Transverse colon (tissue), 4 donors: Measurements from ENCODE around the gene FNIP2. TPM values are rescaled to one million over a fixed set of nuclear protein-coding genes. Genes with fewer than 3 reads are reported as not detected.
"Not testable (repeated sequence)": the region's sequence is repeated elsewhere in the genome, so short reads cannot be mapped to it uniquely, and the experiment has no call there.

Experiments used
- DNase-seq: peaks from one replicate; pipeline ENCODE4 v3.0.0-alpha.2; 2019
- H3K27ac ChIP-seq, 4 donors: fragments of 200-600 bp; sonication (generic); 2 replicates each; pipeline ENCODE4 v1.5.1; 2016 to 2018; ENCODE audit warnings: inconsistent platforms in 4 of 4
- H3K27me3 ChIP-seq: fragments of 200-600 bp; sonication (generic); 2 replicates; pipeline ENCODE4 v1.5.1; 2017; ENCODE audit warnings: inconsistent platforms
- H3K36me3 ChIP-seq, 4 donors: fragments of 200-600 bp; sonication (generic); 2 replicates each; pipeline ENCODE4 v1.5.1; 2017 to 2019; ENCODE audit warnings: inconsistent platforms in 4 of 4
- H3K4me1 ChIP-seq, 4 donors: fragments of 200-600 bp; sonication (generic); 2 replicates each; pipeline ENCODE4 v1.5.1; 2017 to 2020; ENCODE audit warnings: inconsistent platforms in 4 of 4
- H3K4me3 ChIP-seq, 4 donors: fragments of 200-600 bp; sonication (generic); 1 replicate in 1 of 4; 2 replicates in 3 of 4; pipeline versions ENCODE4 v1.5.1 to v1.6.1; 2017 to 2019; ENCODE audit warnings: inconsistent platforms in 4 of 4
- H3K9me3 ChIP-seq, 2 donors: fragments of 200-600 bp; sonication (generic); 2 replicates each; pipeline ENCODE4 v1.5.1; 2017 to 2019; ENCODE audit warnings: inconsistent platforms in 2 of 2
- EP300 ChIP-seq: sonication (generic); formaldehyde crosslinking; IDR thresholded peaks from one replicate; pipeline ENCODE4 v1.6.1; 2017; ENCODE audit warnings: antibody characterized with exemption, low read depth
- POLR2A ChIP-seq: fragments of 450-650 bp; IDR thresholded peaks from one replicate; pipeline ENCODE4 v1.6.1; 2016; ENCODE audit warnings: antibody characterized with exemption, mild to moderate bottlenecking, moderate library complexity
- POLR2AphosphoS5 ChIP-seq, 3 donors: sonication (generic); formaldehyde crosslinking; IDR thresholded peaks; one replicate each; pipeline ENCODE4 v1.6.1; 2016; ENCODE audit warnings: antibody characterized with exemption in 3 of 3
- WGBS, 2 donors: methylation state at CpG; one replicate each; pipeline ENCODE4 v1.1.5; 2018; ENCODE audit warnings: low coverage in 1 of 2; 5-methylcytosine and 5-hydroxymethylcytosine counted together
- in situ Hi-C, 4 donors: fragments of 200-750 bp; cut with MboI; loops; one replicate each; pipeline versions ENCODE4 v1.15.0 to v1.15.1; 2017; ENCODE audit warnings: low sequenced_read_pairs in 3 of 4, low pct_ligation_motif_present in 1 of 4, low pct_unique_long_range_greater_than_20kb in 1 of 4
- intact Hi-C: fragments of 100-400 bp; cut with DNase I; formaldehyde crosslinking; loops from one replicate; pipeline ENCODE4 v1.15.1; 2023; ENCODE audit warnings: low total_unique reads
- total RNA-seq, 4 donors: library from RNA; depleted of rRNA; stranded (reverse); fragments of >200 nt; gene quantifications; one replicate each; pipeline ENCODE4 v1.1.0, GENCODE V29; 2016
- TF ChIP-seq, protein P1 (sequence below), 5 experiments: fragments of 200-600 bp in 3 of 5; fragments of 450-650 bp in 2 of 5; sonication (generic) in 3 of 5; IDR thresholded peaks; 1 replicate in 2 of 5; 2 replicates in 3 of 5; pipeline ENCODE4 v1.5.1; 2016 to 2017; ENCODE audit warnings: antibody characterized with exemption in 5 of 5, inconsistent platforms in 3 of 5, mild to moderate bottlenecking in 2 of 5, moderate library complexity in 1 of 5

The FNIP2 gene
- total RNA-seq, 4 donors from 2014 or later: 47.2 to 105 (median 64.0) TPM

DNA sequence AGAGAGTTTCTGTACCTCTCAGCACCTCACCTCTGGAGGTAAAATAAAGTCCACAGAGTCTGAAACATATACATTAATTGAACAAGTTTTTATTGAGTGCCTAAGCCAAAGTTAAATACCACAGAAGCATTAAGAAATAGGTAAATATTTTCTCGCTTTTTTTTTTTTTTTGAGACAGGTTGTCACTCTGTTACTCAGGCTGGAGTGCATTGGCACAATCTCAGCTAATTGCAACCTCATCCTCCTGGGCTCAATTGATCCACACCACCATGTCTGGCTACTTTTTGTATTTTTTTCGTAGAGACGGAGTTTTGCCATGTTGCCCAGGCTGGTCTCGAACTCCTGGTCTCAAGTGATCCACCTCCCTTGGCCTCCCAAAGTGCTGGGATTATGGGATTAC, 10.1 kb upstream of the FNIP2 start:
- Histone ChIP-seq H3K9me3 (no peaks in the 10 kb centered on the region), H3K27me3 (no peaks in the 10 kb centered on the region), H3K36me3 (no peaks in the 10 kb centered on the region), H3K27ac (no peak overlapping the region), H3K4me1 (no peaks in the 10 kb centered on the region), H3K4me3 (no peak overlapping the region)
- in situ Hi-C loops: no loop called here
- TF ChIP-seq POLR2AphosphoS5 (IDR thresholded peaks at IDR 0.05) (no peak), POLR2A (no peak), EP300 (no peak)
- intact Hi-C loops: no loop called here
- WGBS, 2 donors: 83 to 90% methylated on average over 1 to 4 of the region's 4 CpGs
- DNase-seq: no peak

DNA sequence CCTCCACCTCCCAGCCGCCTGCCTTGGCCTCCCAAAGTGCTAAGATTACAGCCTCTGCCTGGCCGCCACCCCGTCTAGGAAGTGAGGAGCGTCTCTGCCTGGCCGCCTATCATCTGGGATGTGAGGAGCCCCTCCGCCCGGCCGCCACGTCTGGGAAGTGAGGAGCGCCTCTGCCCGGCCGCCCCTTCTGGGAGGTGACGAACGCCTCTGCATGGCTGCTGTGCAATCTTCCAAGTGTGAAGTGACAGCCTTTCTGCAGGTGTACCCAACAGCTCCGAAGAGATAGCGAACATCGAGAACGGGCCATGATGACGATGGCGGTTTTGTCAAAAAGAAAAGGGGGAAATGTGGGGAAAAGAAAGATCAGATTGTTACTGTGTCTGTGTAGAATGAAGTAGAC, 9.3 kb upstream of the FNIP2 start:
- H3K4me1 ChIP-seq, DNase-seq, H3K4me3 ChIP-seq, H3K9me3 ChIP-seq, H3K27ac ChIP-seq, H3K27me3 ChIP-seq, in situ Hi-C loops, H3K36me3 ChIP-seq, intact Hi-C loops: not testable (repeated sequence)
- WGBS, 2 donors: 95% methylated on average over 15 of the region's 20 CpGs; no CpG with 5 or more reads in 1 of the 2 donors

DNA sequence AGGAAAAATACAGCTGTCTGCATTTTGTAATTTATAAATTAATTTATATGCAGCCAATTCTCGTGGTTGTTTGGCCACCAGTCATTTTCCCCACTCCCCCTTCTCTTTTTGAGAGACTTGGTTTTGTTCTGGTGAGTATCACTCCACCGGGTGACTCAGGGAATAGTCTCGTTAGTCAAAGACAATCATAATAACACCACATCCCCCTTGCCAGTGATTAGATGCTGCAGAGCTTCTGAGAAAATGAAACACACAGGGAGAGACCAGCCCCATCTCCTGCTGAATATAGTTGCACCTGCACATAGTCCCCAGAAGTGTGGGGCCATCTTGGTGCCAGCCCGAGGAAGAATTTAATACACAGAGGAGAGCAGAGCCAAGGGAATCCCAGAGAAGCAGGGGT, 8.0 kb upstream of the FNIP2 start:
- in situ Hi-C loops: loop anchor here in 1 of 4 donors (5.0 kb wide), 1 partner anchor 34 kb away; no protein-coding TSS in a partner anchor
- intact Hi-C loops: no loop called here
- H3K27ac ChIP-seq: no peak overlapping the region
- 82 to 83% methylated on average over 1 to 4 of the region's 4 CpGs for WGBS, 2 donors
- H3K4me1 ChIP-seq: no peaks in the 10 kb centered on the region
- no peaks in the 10 kb centered on the region for H3K27me3 ChIP-seq
- H3K9me3 ChIP-seq: no peaks in the 10 kb centered on the region
- no peaks in the 10 kb centered on the region for H3K36me3 ChIP-seq
- TF ChIP-seq POLR2AphosphoS5 (IDR thresholded peaks at IDR 0.05) (no peak), POLR2A (no peak), EP300 (no peak)
- TF ChIP-seq, protein P1, sequence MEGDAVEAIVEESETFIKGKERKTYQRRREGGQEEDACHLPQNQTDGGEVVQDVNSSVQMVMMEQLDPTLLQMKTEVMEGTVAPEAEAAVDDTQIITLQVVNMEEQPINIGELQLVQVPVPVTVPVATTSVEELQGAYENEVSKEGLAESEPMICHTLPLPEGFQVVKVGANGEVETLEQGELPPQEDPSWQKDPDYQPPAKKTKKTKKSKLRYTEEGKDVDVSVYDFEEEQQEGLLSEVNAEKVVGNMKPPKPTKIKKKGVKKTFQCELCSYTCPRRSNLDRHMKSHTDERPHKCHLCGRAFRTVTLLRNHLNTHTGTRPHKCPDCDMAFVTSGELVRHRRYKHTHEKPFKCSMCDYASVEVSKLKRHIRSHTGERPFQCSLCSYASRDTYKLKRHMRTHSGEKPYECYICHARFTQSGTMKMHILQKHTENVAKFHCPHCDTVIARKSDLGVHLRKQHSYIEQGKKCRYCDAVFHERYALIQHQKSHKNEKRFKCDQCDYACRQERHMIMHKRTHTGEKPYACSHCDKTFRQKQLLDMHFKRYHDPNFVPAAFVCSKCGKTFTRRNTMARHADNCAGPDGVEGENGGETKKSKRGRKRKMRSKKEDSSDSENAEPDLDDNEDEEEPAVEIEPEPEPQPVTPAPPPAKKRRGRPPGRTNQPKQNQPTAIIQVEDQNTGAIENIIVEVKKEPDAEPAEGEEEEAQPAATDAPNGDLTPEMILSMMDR (IDR thresholded peaks at IDR 0.05): no peak
- DNase-seq: no peak
- no peak overlapping the region for H3K4me3 ChIP-seq

DNA sequence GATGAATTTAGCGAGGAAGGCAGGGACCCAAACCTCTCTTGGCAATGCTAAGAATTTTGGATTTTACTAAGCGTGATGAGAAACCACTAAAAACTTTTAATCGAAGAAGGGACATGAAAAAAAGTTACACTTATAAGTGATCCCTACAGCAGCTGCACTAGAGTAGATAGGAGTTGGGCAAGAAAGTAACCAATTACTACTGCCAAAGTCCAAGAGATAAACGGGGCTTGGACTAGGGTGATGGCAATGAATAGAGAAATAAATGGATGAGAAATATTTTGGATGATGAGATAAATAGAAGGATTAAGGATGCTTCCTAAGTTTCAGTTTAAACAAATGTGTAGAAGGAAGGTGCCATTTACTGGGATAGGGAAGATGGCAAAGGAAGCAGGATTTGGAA, 6.3 kb upstream of the FNIP2 start:
- no peaks in the 10 kb centered on the region for H3K9me3 ChIP-seq
- intact Hi-C loops: no loop called here
- TF ChIP-seq, protein P1 (IDR thresholded peaks at IDR 0.05): no peak
- TF ChIP-seq POLR2A: no peak
- no peaks in the 10 kb centered on the region for H3K27me3 ChIP-seq
- H3K27ac ChIP-seq: no peak overlapping the region
- H3K4me1 ChIP-seq: peaks cover 0 to 4% (median 0%) of the 10 kb centered on the region in 4 donors
- in situ Hi-C loops: loop anchor here in 1 of 4 donors (5.0 kb wide), 1 partner anchor 35 kb away; no protein-coding TSS in a partner anchor
- DNase-seq: no peak
- no peaks in the 10 kb centered on the region for H3K36me3 ChIP-seq
- H3K4me3 ChIP-seq: no peak overlapping the region
- WGBS, 2 donors: 73 to 83% methylated on average over 4 of the region's 4 CpGs

DNA sequence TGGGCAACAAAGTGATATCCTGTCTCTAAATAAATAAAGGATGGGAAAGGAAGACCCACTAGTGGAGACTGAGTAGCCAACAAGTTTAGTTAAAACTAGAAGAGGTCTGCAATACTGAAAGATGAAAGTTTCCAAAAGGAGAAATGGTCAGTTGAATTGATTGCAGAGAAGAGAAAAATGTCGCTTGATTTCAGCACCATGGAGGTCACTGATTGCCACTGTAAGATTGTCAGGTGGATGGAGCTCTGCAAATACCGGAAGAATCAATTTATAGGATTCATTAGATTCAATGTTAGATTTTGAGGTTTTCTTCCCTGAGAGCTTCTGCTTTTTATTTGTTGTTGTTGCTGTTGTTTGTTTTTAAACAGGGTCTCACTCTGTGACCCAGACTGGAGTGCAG, 5.4 kb upstream of the FNIP2 start:
- in situ Hi-C loops: loop anchor here in 1 of 4 donors (5.0 kb wide), 1 partner anchor 36 kb away; no protein-coding TSS in a partner anchor
- intact Hi-C loops: no loop called here
- H3K27ac ChIP-seq: no peak overlapping the region
- H3K27me3 ChIP-seq: no peaks in the 10 kb centered on the region
- H3K36me3 ChIP-seq: no peaks in the 10 kb centered on the region
- TF ChIP-seq POLR2AphosphoS5 (IDR thresholded peaks at IDR 0.05) (no peak), EP300 (no peak), POLR2A (no peak)
- TF ChIP-seq, protein P1 (IDR thresholded peaks at IDR 0.05): no peak
- H3K4me3 ChIP-seq: no peak overlapping the region
- 48 to 50% methylated on average over 2 of the region's 2 CpGs for WGBS, 2 donors
- H3K4me1 ChIP-seq: peaks cover 0 to 7% (median 7%) of the 10 kb centered on the region in 4 donors
- no peak for DNase-seq
- H3K9me3 ChIP-seq: no peaks in the 10 kb centered on the region
